Tibial artery (tissue), 4 donors: Measurements from ENCODE around the gene CBLN1.

Experiments
- DNase-seq, 2 donors: peaks; one replicate each; pipeline ENCODE4 v3.0.0-alpha.2; 2019
- H3K27ac ChIP-seq, 2 donors: fragments of 200-600 bp; sonication (generic) in 1 of 2; 1 replicate in 1 of 2; 2 replicates in 1 of 2; pipeline ENCODE4 v1.5.1; 2018 to 2019; ENCODE audit warnings: mild to moderate bottlenecking in 1 of 2
- H3K27me3 ChIP-seq, 2 donors: fragments of 200-600 bp; sonication (generic) in 1 of 2; one replicate each; pipeline versions ENCODE4 v1.5.1 to v1.6.0; 2016 to 2019
- H3K36me3 ChIP-seq, 3 donors: fragments of 200-600 bp; sonication (generic) in 2 of 3; one replicate each; pipeline ENCODE4 v1.5.1; 2016 to 2019; ENCODE audit warnings: mild to moderate bottlenecking in 2 of 3
- H3K4me1 ChIP-seq, 4 donors: fragments of 200-600 bp; sonication (generic) in 2 of 4; 1 replicate in 3 of 4; 2 replicates in 1 of 4; pipeline ENCODE4 v1.5.1; 2016 to 2019
- H3K4me3 ChIP-seq, 2 donors: fragments of 200-600 bp; sonication (generic) in 1 of 2; 1 replicate in 1 of 2; 2 replicates in 1 of 2; pipeline ENCODE4 v1.5.1; 2018 to 2019; ENCODE audit warnings: mild to moderate bottlenecking in 2 of 2
- H3K9me3 ChIP-seq, 3 donors: fragments of 200-600 bp; sonication (generic) in 1 of 3; one replicate each; pipeline ENCODE4 v1.5.1; 2016 to 2019
- CTCF ChIP-seq, 2 experiments: fragments of 200-600 bp in 1 of 2; fragments of 450-650 bp in 1 of 2; IDR thresholded peaks; one replicate each; pipeline ENCODE4 v1.5.1; 2017 to 2019; ENCODE audit warnings: antibody characterized with exemption in 2 of 2, mild to moderate bottlenecking in 1 of 2, moderate library complexity in 1 of 2
- intact Hi-C: fragments of 100-400 bp; cut with DNase I; formaldehyde crosslinking; loops from one replicate; pipeline ENCODE4 v1.15.0; 2023; ENCODE audit warnings: low total_unique reads

The CBLN1 gene

DNA sequence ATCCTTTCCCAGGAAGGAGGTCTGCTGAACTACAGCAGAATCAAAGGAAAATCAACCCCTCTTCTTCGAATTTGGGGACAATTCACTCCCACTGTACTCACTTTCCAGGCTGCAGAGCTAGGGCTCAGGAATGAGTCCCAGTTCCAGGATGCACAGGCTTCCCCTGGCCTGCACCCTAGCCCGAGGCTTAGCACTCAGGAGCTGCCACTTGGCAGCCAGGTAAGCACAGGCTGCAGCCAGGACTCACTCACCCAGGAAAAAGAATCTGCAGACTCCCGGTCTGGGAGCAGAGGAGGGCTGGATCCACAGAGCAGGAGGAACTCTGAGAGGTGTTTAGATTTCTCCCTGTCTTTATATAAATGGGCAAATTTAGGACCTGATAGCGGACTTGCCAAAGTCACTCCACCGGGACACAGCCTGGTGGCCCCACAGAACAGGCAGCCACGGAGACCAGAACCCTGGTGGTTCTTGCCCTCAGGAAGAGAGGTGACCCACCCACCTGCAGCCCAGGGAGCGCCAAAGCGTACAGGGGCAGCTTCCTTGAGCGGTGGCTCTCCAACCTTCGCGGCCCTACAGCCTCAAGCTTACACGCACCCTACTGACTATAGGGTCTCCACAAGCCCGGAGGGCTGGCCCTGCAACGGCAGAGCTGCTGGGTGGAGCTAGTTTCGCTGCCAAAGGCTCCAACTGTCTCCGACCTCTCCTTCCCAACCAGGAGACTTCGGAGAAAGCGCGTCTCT, 4.8 kb downstream of the CBLN1 start:
- Histone ChIP-seq H3K4me1 (peaks cover 0 to 50% (median 40%) of the 10 kb centered on the region in 4 donors), H3K27ac (no peak overlapping the region), H3K4me3 (no peak overlapping the region), H3K36me3 (no peaks in the 10 kb centered on the region), H3K27me3 (peaks cover 0 to 98% of the 10 kb centered on the region in 2 donors), H3K9me3 (no peaks in the 10 kb centered on the region)
- no peak for DNase-seq
- TF ChIP-seq CTCF (IDR thresholded peaks at IDR 0.05) = no peak
- intact Hi-C loops = no loop called here

- H3K4me3 ChIP-seq = no peak overlapping the region
- H3K9me3 ChIP-seq = no peaks in the 10 kb centered on the region
- H3K36me3 ChIP-seq = no peaks in the 10 kb centered on the region
- TF ChIP-seq CTCF (IDR thresholded peaks at IDR 0.05) = no peak
- no peak for DNase-seq
- peaks cover 0 to 40% (median 32%) of the 10 kb centered on the region in 4 donors for H3K4me1 ChIP-seq
- intact Hi-C loops = no loop called here
- H3K27ac ChIP-seq = no peak overlapping the region
- H3K27me3 ChIP-seq = peaks cover 0 to 89% of the 10 kb centered on the region in 2 donors
Observed at GRCh38 chr16:49275870-49276269, 5.8 kb downstream of the CBLN1 start.

DNA sequence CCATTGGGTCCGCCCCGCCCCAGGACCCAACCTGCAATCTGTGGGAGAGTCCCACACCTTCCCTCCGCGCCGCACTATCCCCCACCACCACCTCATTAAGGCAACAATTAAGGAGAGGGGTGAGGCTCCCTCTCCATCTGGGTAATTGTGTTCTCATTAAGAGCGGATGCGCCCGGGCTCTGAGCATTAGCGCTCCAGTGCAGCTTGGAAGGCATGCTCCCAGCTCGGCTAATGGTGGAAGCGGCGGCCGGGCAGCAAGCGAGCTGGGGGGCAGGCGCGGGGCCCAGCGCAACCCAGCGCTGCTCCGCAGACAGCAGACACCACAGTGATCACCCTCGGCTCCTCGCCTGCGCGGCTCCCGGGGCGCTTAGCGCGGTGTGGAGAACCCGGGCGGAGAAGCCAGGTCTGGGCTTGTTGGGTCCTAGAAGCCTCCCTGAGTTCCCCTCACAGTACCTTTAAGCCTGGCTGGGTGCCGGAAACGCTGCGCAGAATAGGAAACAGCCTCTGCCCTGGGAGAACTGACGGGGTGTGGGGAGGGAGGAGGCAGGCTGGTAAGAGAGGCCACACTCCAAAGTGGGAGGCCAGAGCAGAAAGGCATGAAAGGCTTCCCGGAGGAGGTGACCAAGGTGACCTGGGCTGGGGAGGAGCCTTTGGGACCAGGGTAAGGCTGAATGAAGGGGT, 6.4 kb downstream of the CBLN1 start:
- Histone ChIP-seq H3K9me3 (no peaks in the 10 kb centered on the region), H3K4me3 (no peak overlapping the region), H3K27me3 (peaks cover 0 to 85% of the 10 kb centered on the region in 2 donors), H3K27ac (no peak overlapping the region), H3K36me3 (no peaks in the 10 kb centered on the region), H3K4me1 (peaks cover 0 to 36% (median 30%) of the 10 kb centered on the region in 4 donors)
- no peak for TF ChIP-seq CTCF (IDR thresholded peaks at IDR 0.05)
- intact Hi-C loops = no loop called here
- DNase-seq = no peak

DNA sequence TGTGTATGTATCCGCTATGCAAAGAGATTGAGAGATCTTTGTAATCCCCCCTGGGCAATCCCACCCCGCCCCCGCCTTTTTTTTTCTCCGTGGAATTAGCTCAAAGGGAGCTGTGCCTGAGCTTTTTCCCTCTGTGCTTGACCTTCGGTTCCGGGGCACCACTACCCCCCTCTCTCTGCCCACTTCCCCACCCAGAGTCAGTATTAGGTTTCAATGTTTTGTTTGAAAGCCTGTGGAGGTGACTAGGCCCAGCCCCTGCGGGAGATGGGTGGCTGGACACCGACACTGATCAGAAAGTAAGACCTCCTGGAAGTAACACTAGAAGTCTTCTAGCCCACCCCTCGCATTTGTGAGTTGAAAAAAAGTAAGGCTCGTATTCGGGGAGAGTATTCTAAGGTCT, 7.0 kb downstream of the CBLN1 start:
- H3K27me3 ChIP-seq = peaks cover 0 to 79% of the 10 kb centered on the region in 2 donors
- H3K36me3 ChIP-seq = no peaks in the 10 kb centered on the region
- intact Hi-C loops = no loop called here
- H3K9me3 ChIP-seq = no peaks in the 10 kb centered on the region
- TF ChIP-seq CTCF (IDR thresholded peaks at IDR 0.05) = no peak
- peaks cover 0 to 30% (median 26%) of the 10 kb centered on the region in 4 donors for H3K4me1 ChIP-seq
- H3K27ac ChIP-seq = no peak overlapping the region
- H3K4me3 ChIP-seq = no peak overlapping the region
- no peak for DNase-seq

GRCh38 chr16:49273771-49274170, 7.9 kb downstream of the CBLN1 start:
- TF ChIP-seq CTCF (IDR thresholded peaks at IDR 0.05) = no peak
- Histone ChIP-seq H3K4me1 (peaks cover 0 to 22% (median 20%) of the 10 kb centered on the region in 4 donors), H3K36me3 (no peaks in the 10 kb centered on the region), H3K4me3 (no peak overlapping the region), H3K27ac (no peak overlapping the region), H3K9me3 (no peaks in the 10 kb centered on the region), H3K27me3 (peaks cover 0 to 73% of the 10 kb centered on the region in 2 donors)
- DNase-seq = no peak
- intact Hi-C loops = no loop called here
